ENCODE data around the gene SMIM45.

Gene SMIM45

DNA sequence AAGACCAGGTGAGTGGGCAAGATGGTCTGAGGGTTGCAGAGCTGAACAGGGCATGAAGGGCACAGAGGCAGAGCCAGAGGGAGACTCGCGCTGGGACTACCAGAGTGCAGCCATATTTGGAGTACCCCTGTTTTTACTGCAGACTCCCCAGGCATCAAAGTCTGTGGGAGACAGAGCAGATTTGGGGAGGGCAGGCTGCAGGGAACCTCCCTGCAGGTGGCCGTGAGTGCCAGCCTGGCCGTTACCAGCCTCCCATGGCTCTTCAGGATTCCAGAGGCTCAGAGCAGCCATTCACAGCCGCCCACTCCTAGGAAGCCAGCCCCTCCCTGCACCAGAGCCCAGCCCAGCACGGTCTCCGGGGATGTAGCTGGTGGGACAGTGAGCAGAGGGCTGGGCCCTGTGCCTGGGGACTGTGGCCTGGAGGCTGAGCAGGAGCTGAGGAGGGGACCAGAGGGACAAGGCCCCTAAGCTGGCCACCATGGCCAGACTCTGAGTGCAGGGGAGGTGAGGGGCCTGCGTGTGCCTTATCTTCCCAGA, 17.2 kb downstream of the SMIM45 start, which contains the start of gene SEPTIN3:
Gene SEPTIN3, plus strand, starts transcription at position 334 of the 537 bp plus-strand sequence. CDS start 2,050 bp downstream, outside the sequence.
- H3K4me3 ChIP-seq (ENCODE audit: low read depth, poor library complexity, severe bottlenecking) = no peak within 1 kb of the TSS
- intact Hi-C loops (cut with DNase I; ENCODE audit: low total_unique reads) = loop anchor here (10.0 kb wide), 1 partner anchor 466 kb away; the partner anchor contains the start of gene NFAM1
- TF ChIP-seq, protein P1, sequence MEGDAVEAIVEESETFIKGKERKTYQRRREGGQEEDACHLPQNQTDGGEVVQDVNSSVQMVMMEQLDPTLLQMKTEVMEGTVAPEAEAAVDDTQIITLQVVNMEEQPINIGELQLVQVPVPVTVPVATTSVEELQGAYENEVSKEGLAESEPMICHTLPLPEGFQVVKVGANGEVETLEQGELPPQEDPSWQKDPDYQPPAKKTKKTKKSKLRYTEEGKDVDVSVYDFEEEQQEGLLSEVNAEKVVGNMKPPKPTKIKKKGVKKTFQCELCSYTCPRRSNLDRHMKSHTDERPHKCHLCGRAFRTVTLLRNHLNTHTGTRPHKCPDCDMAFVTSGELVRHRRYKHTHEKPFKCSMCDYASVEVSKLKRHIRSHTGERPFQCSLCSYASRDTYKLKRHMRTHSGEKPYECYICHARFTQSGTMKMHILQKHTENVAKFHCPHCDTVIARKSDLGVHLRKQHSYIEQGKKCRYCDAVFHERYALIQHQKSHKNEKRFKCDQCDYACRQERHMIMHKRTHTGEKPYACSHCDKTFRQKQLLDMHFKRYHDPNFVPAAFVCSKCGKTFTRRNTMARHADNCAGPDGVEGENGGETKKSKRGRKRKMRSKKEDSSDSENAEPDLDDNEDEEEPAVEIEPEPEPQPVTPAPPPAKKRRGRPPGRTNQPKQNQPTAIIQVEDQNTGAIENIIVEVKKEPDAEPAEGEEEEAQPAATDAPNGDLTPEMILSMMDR (IDR thresholded peaks at IDR 0.05) = no peak
- TF ChIP-seq POLR2A (IDR thresholded peaks at IDR 0.05) = no peak
- 61 to 68% methylated on average over 6 to 8 of the region's 8 CpGs for WGBS, 2 donors
- DNase-seq (ENCODE audit: low spot score in 2 of 2) = no peak

DNA sequence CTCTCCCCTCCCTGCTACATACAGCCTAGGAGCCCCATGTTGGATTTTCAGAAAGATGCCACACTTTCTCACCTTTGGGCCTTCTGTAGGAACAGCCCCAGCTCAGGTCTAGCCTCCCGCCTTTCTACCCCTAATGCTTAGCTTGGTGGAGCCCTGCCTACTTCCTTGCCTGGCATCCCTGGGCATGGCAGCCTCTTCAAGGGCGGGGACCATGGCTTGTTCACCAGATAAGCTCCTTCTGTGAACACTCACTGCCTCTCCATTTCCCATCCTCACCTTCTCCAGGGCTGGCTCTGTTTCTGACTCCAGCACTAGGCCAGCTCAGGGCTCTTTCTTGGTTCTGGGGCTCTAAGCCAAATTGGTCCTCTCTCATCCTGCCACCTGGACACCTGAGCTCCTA, 18.7 kb downstream of the SMIM45 start:
- WGBS, 2 donors = 89 to 92% methylated on average over 2 of the region's 2 CpGs
- intact Hi-C loops (cut with DNase I; ENCODE audit: low total_unique reads) = no loop called here
- no peak overlapping the region for H3K4me3 ChIP-seq (ENCODE audit: low read depth, poor library complexity, severe bottlenecking)
- no peak for TF ChIP-seq POLR2A (IDR thresholded peaks at IDR 0.05)
- TF ChIP-seq, protein P1 (IDR thresholded peaks at IDR 0.05) = no peak
- no peak for DNase-seq (ENCODE audit: low spot score in 2 of 2)

DNA sequence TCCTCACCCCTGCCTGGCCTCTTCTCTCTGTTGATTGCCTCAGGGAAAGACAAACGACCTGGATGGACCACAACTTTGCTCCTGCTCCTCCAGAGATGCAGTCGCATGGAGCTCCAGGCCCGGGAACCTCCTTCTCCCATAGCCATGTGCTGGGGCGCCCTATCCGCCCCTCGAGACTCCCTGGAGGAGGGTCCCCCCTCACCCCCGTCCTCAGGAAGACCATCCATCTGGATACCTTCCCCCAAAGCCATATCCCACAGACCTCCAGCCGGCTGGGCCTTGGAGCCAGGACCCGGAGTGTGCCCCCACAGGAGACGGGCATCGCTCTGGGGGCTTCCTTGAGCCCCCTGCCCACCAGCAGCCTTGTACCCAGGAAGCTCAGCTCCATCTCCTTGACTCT, 19.5 kb downstream of the SMIM45 start:
- 83 to 84% methylated on average over 10 to 11 of the region's 11 CpGs for WGBS, 2 donors
- no peak overlapping the region for H3K4me3 ChIP-seq (ENCODE audit: low read depth, poor library complexity, severe bottlenecking)
- no peak for DNase-seq (ENCODE audit: low spot score in 2 of 2)
- no peak for TF ChIP-seq POLR2A (IDR thresholded peaks at IDR 0.05)
- TF ChIP-seq, protein P1 (IDR thresholded peaks at IDR 0.05) = no peak
- intact Hi-C loops (cut with DNase I; ENCODE audit: low total_unique reads) = no loop called here

DNA sequence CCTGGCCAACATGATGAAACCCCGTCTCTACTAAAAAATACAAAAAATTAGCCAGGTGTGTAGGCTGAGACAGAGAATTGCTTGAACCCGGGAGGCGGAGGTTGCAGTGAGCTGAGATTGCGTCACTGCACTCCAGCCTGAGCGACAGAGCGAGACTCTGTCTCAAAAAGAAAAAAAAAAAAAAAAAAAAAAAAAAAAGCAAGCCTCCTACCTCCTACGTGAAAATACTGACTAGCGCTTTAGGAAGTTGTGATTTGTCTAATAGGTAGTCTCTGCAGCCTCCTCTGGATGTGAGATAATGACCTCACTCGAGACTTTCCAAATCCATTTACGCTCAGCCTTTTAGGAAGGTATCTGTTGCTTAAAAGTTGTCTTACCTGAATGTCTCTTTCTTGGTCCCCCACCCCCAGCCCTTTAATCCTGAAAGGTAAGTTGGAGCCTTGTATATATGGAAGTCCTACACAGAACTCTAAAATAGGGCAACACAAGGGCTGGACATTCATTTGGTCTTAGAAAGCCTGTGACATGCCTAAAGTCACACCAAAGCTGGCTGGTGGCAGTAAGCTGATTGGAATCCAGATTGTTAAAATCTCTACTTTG, 22.8 kb downstream of the SMIM45 start:
- no peak for DNase-seq (ENCODE audit: low spot score in 2 of 2)
- WGBS, 2 donors = 42 to 49% methylated on average over 10 of the region's 10 CpGs
- intact Hi-C loops (cut with DNase I; ENCODE audit: low total_unique reads) = no loop called here

DNA sequence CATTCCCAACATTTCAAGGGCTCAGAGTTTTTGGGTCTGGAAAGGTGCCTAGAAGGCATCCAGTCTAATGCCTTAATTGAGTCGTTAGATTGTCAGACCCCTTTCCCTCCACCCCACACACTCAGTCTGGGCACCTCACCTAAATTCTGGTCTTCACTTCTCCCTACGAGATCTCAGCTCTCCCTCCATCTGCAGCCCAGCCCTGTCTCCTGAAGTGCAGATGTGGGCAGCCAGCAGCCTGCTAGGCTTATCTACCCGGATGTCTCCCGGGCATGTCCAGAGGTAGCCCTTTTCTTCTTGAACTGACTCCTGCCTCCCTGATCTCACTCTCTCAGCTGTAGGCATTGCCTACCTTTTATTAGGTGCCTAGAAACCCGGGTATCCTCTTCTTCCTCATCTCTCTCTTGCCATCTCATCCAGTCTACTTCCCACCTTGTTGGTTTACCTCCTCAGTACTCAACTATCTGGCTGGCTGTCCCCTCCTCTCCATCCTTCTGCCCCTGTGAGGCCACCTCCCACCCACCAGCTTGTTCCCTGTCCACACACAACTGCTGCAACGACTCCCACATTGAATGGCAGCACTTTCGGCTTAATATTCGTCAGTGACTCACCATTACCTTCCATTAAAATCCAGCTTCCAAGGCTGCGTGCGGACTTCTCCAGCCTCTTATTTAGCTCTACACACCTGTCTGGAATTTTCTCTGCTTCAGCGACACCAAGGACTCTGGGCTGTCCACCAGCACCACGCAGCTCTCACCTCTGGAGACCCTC, 23.5 kb downstream of the SMIM45 start:
- no peak overlapping the region for H3K4me3 ChIP-seq (ENCODE audit: low read depth, poor library complexity, severe bottlenecking)
- TF ChIP-seq, protein P1 (IDR thresholded peaks at IDR 0.05) = no peak
- no peak for TF ChIP-seq POLR2A (IDR thresholded peaks at IDR 0.05)
- DNase-seq (ENCODE audit: low spot score in 2 of 2) = no peak
- 48 to 57% methylated on average over 12 of the region's 12 CpGs for WGBS, 2 donors
- intact Hi-C loops (cut with DNase I; ENCODE audit: low total_unique reads) = no loop called here

More for the DNA sequence above, 22.8 kb downstream of the SMIM45 start:
- H3K4me3 ChIP-seq (ENCODE audit: low read depth, poor library complexity, severe bottlenecking) = no peak overlapping the region
- no peak for TF ChIP-seq POLR2A (IDR thresholded peaks at IDR 0.05)
- TF ChIP-seq, protein P1 (IDR thresholded peaks at IDR 0.05) = no peak
